BLaER1 treated with 17β-estradiol and CSF1 and Interleukin-3, amounts not matched to agents 10 nM and 100 nM (cell line): ENCODE results near the gene ALMS1.
A peak's percentile ranks its signal among the peaks of the same experiment; 100 is the strongest.
"Not testable (repeated sequence)": the region's sequence is repeated elsewhere in the genome, so short reads cannot be mapped to it uniquely, and the experiment has no call there.

ENCODE experiments used
- H3K27ac ChIP-seq, 11 experiments: shearing (Covaris generic); formaldehyde crosslinking; 2 replicates each; pipeline ENCODE4 v1.8.1; 2022
- H3K27me3 ChIP-seq, 11 experiments: shearing (Covaris generic); formaldehyde crosslinking; 2 replicates each; pipeline ENCODE4 v1.8.1; 2022
- H3K36me3 ChIP-seq, 11 experiments: shearing (Covaris generic); formaldehyde crosslinking; 2 replicates each; pipeline ENCODE4 v1.8.1; 2022
- H3K4me1 ChIP-seq, 10 experiments: shearing (Covaris generic); formaldehyde crosslinking; 2 replicates each; pipeline ENCODE4 v1.8.1; 2022
- H3K4me2 ChIP-seq, 11 experiments: shearing (Covaris generic); formaldehyde crosslinking; 2 replicates each; pipeline ENCODE4 v1.8.1; 2022
- H3K4me3 ChIP-seq, 10 experiments: shearing (Covaris generic); formaldehyde crosslinking; 2 replicates each; pipeline ENCODE4 v1.8.1; 2022
- H3K9ac ChIP-seq, 11 experiments: shearing (Covaris generic); formaldehyde crosslinking; 2 replicates each; pipeline ENCODE4 v1.8.1; 2022
- H3K9me3 ChIP-seq, 11 experiments: shearing (Covaris generic); formaldehyde crosslinking; replicated peaks in 1 of 11; 2 replicates each; pipeline ENCODE4 v1.8.1; 2022
- H4K20me1 ChIP-seq, 11 experiments: shearing (Covaris generic); formaldehyde crosslinking; 2 replicates each; pipeline ENCODE4 v1.8.1; 2022
- Cebpa-rat ChIP-seq, 11 experiments: shearing (Covaris generic); IDR thresholded peaks; 2 replicates each; pipeline ENCODE4 v1.8.1; 2022

Gene ALMS1

DNA sequence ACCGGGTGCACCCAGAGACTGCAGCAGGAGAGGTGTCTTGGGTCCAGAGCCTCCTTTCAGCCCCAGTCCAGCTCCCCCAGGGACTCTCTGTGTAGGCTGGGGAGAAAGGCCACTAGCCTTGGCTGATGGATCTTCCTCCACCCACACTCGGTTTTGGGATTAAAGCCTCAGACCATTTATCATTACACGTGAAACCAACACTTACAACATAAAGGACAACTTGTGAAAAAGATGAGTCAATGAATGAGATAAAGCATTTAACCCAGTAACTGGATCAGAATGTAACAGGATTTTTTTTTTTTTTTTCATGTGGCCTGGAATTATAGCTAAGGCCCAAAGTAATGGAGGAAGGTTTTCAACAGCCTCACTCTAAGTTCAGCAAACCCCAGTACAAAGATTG is 224.5 kb downstream of the ALMS1 start:
- peaks cover 0 to 39% (median 16%) of the 10 kb centered on the region in 11 experiments; a peak in 12 of 22 replicates for H3K36me3 ChIP-seq
- no peak for TF ChIP-seq Cebpa-rat (IDR thresholded peaks at IDR 0.05)

DNA sequence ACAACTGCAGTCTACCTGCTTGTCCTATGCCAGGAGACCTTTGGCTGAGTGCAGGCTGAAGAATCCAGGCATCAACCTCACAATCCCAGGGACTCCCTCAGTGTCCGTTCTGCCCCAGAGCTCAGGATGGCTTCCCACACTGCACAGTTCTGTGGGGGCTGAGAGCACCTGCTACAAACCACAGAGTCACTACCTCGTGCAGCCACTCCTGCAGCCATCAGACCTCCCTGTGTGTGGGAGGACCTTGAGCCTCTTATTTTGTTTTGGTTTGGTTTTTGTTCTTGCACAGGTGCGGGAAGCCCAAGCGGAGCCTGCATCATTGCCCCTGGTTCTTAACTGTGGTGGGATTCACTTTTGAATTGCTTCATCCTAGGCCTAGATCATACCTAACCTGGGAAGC is 225.6 kb downstream of the ALMS1 start:
- H3K36me3 ChIP-seq, result peaks cover 0 to 36% (median 9%) of the 10 kb centered on the region in 11 experiments; a peak in 11 of 22 replicates

More for the DNA sequence above, 224.5 kb downstream of the ALMS1 start:
- Histone ChIP-seq H3K9me3 (no peaks in the 10 kb centered on the region), H3K9ac (no peak overlapping the region), H4K20me1 (no peaks in the 10 kb centered on the region), H3K4me1 (no peaks in the 10 kb centered on the region), H3K4me2 (no peak overlapping the region), H3K27me3 (no peaks in the 10 kb centered on the region), H3K27ac (no peak overlapping the region), H3K4me3 (no peak overlapping the region)

DNA sequence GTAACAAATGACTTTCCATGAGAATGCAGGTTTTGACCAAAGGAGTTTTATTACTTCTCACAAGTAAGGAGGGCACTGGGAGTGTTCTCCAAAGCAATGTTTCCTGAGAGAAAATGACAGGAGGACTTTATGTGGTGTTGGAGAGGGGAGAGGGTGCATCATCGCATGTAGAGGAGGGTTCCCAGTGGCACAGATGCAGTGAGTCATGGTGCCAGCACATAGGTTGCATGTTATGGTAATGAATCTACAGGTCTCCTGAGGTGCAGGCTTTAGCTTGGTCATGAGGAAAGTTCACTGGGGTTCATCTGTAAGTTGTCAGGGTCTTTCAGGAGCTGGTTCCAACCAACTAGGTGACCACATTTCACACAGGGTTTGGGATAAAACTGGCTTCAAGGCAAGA is 226.2 kb downstream of the ALMS1 start:
- Histone ChIP-seq H3K9ac (no peak overlapping the region), H3K27me3 (no peaks in the 10 kb centered on the region), H3K4me1 (no peaks in the 10 kb centered on the region), H3K27ac (no peak overlapping the region), H3K36me3 (peaks cover 0 to 33% (median 9%) of the 10 kb centered on the region in 11 experiments; a peak in 11 of 22 replicates), H3K4me3 (no peak overlapping the region), H3K9me3 (no peaks in the 10 kb centered on the region), H4K20me1 (no peaks in the 10 kb centered on the region), H3K4me2 (no peak overlapping the region)
- no peak for TF ChIP-seq Cebpa-rat (IDR thresholded peaks at IDR 0.05)

More for the DNA sequence above, 225.6 kb downstream of the ALMS1 start:
- Histone ChIP-seq H3K9me3 (no peaks in the 10 kb centered on the region), H3K27me3 (no peaks in the 10 kb centered on the region), H3K9ac (no peak overlapping the region), H3K4me2 (no peak overlapping the region), H3K4me3 (no peak overlapping the region), H3K27ac (no peak overlapping the region), H4K20me1 (no peaks in the 10 kb centered on the region), H3K4me1 (no peaks in the 10 kb centered on the region)
- TF ChIP-seq Cebpa-rat (IDR thresholded peaks at IDR 0.05), result no peak

DNA sequence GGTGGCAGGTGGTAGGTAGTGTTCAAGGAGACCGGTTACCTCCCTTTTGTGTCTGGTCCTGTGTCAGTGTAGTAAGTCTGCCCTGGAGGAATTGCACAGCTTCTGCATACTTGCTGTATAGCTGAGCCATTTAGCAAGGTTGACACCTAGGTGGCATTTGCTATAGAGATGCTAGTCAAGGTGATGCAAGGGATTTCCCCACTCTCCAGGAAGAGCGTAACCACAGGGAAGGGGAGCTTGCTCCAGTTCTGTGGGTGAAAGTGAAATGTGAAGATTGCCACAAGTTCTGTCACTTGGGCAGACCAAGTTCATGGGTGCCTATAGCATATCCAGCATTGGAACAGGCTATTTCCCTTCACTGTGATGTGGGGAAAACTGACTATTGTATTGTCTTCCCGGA is 228.5 kb downstream of the ALMS1 start:
- Histone ChIP-seq H4K20me1 (no peaks in the 10 kb centered on the region), H3K27ac (no peak overlapping the region), H3K9ac (no peak overlapping the region), H3K4me3 (no peak overlapping the region), H3K27me3 (no peaks in the 10 kb centered on the region), H3K36me3 (peaks cover 0 to 22% (median 3%) of the 10 kb centered on the region in 11 experiments; a peak in 5 of 22 replicates), H3K4me2 (no peak overlapping the region), H3K4me1 (peaks cover 0 to 12% (median 5%) of the 10 kb centered on the region in 10 experiments; a peak in 9 of 20 replicates), H3K9me3 (no peaks in the 10 kb centered on the region)
- TF ChIP-seq Cebpa-rat (IDR thresholded peaks at IDR 0.05), result no peak

DNA sequence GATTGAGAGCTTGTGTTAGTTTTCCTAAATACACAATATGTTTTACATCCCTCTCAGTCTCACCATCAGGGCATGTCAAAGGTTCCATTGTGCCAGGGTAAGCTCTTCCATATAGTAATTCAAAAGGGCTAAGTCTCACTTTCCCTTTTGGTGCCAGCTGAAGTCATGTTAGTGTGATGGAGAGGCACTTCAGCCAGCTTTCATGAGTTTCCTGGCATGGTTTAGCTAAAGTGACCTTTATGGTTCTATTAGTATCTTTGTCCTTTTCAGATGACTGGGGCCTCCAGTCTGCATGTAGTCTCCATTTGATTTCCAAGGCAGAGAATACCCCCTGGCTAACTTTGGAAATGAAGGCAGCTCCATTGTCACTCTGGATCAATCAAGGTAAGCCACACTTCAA is 229.4 kb downstream of the ALMS1 start:
- Histone ChIP-seq H3K4me3 (no peak overlapping the region), H3K9ac (no peak overlapping the region), H3K4me1 (peaks cover 0 to 12% (median 5%) of the 10 kb centered on the region in 10 experiments; a peak in 9 of 20 replicates), H3K9me3 (no peaks in the 10 kb centered on the region), H4K20me1 (no peaks in the 10 kb centered on the region), H3K27ac (no peak overlapping the region), H3K4me2 (no peak overlapping the region), H3K36me3 (peaks cover 0 to 13% (median 0%) of the 10 kb centered on the region in 11 experiments; a peak in 4 of 22 replicates), H3K27me3 (no peaks in the 10 kb centered on the region)
- no peak for TF ChIP-seq Cebpa-rat (IDR thresholded peaks at IDR 0.05)

- H3K27me3 ChIP-seq, H4K20me1 ChIP-seq, H3K9me3 ChIP-seq, H3K36me3 ChIP-seq, H3K4me2 ChIP-seq, H3K4me3 ChIP-seq, H3K27ac ChIP-seq, H3K9ac ChIP-seq: not testable (repeated sequence)
- H3K4me1 ChIP-seq, result peaks cover 0 to 12% (median 5%) of the 10 kb centered on the region in 10 experiments; a peak in 9 of 20 replicates
Measured at GRCh38 chr2:73619925-73620324, 234.3 kb downstream of the ALMS1 start.

- H3K9me3 ChIP-seq, H3K36me3 ChIP-seq, H3K4me3 ChIP-seq, H4K20me1 ChIP-seq, H3K4me2 ChIP-seq, H3K27me3 ChIP-seq, H3K9ac ChIP-seq, H3K27ac ChIP-seq: not testable (repeated sequence)
- peaks cover 0 to 15% (median 14%) of the 10 kb centered on the region in 10 experiments; a peak in 17 of 20 replicates for H3K4me1 ChIP-seq
Measured at GRCh38 chr2:73624036-73624435, 238.4 kb downstream of the ALMS1 start.

GRCh38 chr2:73624625-73625024 is 239.0 kb downstream of the ALMS1 start:
- H3K27me3 ChIP-seq, H3K27ac ChIP-seq, H3K36me3 ChIP-seq, H3K4me3 ChIP-seq, H4K20me1 ChIP-seq, H3K9ac ChIP-seq, H3K4me2 ChIP-seq, H3K9me3 ChIP-seq: not testable (repeated sequence)
- H3K4me1 ChIP-seq, result peaks cover 0 to 15% (median 14%) of the 10 kb centered on the region in 10 experiments; a peak in 17 of 20 replicates

DNA sequence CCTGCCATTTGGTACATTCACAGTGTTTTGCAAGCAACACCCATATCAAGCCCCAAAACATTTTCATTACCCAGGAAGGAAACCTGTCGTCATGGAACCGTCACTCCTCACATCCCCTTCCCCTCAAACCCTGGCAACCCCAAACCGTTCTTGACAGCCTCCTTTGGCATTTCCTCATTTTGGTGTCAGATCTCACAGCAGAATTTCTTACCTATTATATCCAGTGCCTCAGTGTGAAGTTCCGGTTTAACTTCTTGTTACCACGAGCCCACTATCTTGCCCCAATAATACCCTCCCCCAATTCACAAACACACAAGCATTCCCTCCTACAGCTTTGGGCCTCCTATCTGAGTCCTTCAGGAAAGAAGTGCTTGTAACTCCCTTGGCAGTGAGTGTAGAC is 240.6 kb downstream of the ALMS1 start:
- not testable (repeated sequence) for H3K9me3 ChIP-seq, H3K36me3 ChIP-seq, H3K9ac ChIP-seq, H4K20me1 ChIP-seq, H3K4me3 ChIP-seq, H3K27me3 ChIP-seq
- peak overlapping the region; percentile 17 to 71 (median 55); a peak in 20 of 22 replicates for H3K4me2 ChIP-seq
- peak overlapping the region in 2 of 11 experiments; percentile 29 to 36; a peak in 2 of 22 replicates for H3K27ac ChIP-seq
- H3K4me1 ChIP-seq, result peaks cover 0 to 15% (median 14%) of the 10 kb centered on the region in 10 experiments; a peak in 17 of 20 replicates

GRCh38 chr2:73628493-73628892 is 242.9 kb downstream of the ALMS1 start:
- H3K9ac ChIP-seq, H3K9me3 ChIP-seq, H4K20me1 ChIP-seq: not testable (repeated sequence)

DNA sequence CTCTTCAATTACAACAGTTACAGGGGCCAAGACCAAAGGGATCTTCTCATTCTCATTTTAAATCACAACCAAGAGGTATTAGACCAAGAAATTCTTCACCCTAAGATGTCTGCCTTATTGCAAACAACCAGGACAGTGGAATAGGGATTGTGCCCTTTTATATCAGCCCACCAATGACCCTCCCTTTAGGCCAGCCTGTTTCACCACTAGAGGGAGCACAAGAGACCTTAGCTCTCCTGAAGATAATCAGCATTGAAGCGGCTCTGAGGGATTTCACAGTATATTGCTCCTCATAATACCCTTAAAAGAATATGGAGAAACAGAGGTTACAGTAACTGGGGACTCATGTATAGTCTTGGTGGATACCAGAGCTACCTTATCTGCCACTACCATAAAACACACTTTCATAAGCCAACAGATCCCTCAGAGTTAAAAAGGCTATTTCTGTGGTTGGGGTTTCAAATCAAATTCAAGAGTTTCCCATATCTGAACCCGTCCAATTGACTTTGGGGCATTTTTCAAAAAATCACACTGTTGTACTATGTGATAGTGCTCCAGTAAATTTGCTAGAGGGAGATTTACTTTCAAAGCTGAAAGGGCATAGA is 245.1 kb downstream of the ALMS1 start:
- not testable (repeated sequence) for H4K20me1 ChIP-seq, H3K4me2 ChIP-seq, H3K4me3 ChIP-seq, H3K9me3 ChIP-seq, H3K27ac ChIP-seq, H3K36me3 ChIP-seq, H3K9ac ChIP-seq, H3K27me3 ChIP-seq
- peaks cover 0 to 11% (median 9%) of the 10 kb centered on the region in 10 experiments; a peak in 17 of 20 replicates for H3K4me1 ChIP-seq

More at GRCh38 chr2:73628493-73628892, 242.9 kb downstream of the ALMS1 start:
- not testable (repeated sequence) for H3K36me3 ChIP-seq, H3K4me2 ChIP-seq, H3K27me3 ChIP-seq, H3K27ac ChIP-seq, H3K4me3 ChIP-seq
- H3K4me1 ChIP-seq, result peaks cover 0 to 15% (median 14%) of the 10 kb centered on the region in 10 experiments; a peak in 17 of 20 replicates

GRCh38 chr2:73636977-73637376 is 251.3 kb downstream of the ALMS1 start:
- not testable (repeated sequence) for H3K4me2 ChIP-seq, H3K9ac ChIP-seq, H3K36me3 ChIP-seq, H4K20me1 ChIP-seq, H3K27ac ChIP-seq, H3K4me3 ChIP-seq, H3K27me3 ChIP-seq
- peaks cover 15 to 25% (median 19%) of the 10 kb centered on the region in 11 experiments for H3K9me3 ChIP-seq
- peaks cover 0 to 13% (median 0%) of the 10 kb centered on the region in 10 experiments; a peak in 2 of 20 replicates for H3K4me1 ChIP-seq
